Smooth muscle cell of the brain vasculature (primary cell): ENCODE data around the gene MRPL17.

ENCODE experiments used
- DNase-seq: peaks from one replicate; pipeline ENCODE4 v3.0.0-alpha.2; 2012; ENCODE audit warnings: low read depth, low spot score

MRPL17 gene

DNA sequence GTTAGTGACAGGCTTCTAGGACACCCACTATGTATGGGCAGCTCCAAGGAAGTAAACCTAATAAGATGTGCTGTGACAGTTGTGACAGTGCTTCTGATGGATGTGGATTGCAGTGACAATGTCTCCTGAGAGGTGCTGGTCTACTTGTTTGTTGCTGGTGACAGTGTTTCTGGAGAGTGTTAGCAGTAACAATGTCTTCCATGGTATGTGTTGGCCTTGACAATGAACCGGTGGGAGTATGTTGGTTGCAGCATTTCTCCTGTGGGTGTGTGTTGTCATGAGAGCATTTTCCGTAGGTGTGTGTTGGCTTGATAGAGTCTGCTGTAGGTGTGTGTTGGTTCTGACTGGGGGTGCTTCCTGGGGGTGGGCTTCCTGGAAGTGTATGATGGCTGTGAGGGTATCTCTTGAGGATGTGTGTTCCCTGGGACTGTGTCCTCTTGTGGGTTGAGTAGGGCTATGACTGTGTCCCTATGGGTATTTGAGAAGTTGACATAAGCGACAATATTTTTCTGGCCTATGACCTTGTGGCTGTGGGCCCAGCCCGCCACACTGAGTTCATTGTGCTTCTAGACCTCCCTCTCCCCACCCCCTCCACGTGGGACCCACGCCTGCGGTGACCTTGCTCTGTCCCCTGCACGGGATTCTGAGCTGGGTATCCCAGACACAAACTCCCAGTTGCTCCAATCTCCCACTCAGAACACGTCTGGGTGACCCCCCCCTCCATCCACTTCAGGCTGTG, 28.7 kb downstream of the MRPL17 start:
- no peak for DNase-seq

DNA sequence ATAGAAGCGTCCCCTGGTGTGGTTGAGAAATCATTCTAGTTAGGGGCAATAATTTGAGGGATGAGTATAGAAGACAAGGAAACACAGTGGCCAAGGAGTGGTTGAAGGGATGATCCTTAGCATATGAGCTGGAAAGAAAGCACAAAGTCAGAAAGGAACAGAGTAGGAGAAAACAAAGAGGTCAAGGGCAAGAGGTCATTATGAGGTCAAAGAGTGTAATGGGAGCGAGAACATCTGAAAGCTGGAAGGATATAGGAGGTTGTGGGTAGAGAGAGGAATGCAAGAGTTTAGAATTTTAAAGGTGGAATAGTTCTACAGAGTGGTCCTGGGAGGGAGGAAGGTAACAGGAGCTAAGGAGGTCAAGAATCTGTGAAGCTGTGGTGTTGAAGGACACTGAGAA, 29.5 kb downstream of the MRPL17 start:
- DNase-seq, result no peak

DNA sequence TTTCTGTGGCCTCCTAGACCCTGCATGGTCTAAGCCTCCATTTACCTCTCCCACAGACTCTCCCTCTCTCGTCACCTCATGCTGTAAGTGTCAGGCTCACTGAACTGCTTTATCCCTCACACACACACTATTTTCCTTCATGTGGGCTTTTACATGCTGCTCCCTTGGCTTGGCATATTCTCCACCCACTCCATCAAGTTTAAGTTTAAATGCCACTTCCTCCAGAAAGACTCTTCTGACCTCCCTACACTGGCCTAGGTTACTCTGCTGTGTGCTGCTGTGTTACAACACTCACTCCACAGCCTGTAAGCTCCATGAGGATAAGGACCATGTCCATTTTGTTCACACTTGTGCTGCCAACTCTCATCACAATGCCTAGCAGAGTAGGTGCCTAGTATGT, 30.0 kb downstream of the MRPL17 start:
- no peak for DNase-seq

DNA sequence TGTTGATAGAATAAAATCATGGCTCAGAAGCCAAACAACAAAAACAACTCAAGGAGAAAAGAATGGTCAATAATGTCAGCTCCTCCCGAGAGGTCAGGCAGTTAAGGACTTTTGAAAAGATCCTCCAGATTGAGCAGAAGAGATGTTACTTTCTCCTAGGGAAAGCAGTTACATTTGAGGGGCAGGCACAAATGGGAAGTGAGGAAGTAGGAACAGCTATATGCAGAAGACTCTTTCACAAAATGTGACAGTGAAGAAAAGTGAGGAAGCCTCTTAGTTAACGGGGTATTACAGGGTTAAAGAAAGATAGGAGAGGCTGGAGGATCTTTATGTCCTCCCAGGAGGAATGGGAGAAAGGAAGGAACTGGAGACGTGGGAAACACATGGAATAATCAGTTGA, 31.0 kb downstream of the MRPL17 start:
- DNase-seq, result no peak

DNA sequence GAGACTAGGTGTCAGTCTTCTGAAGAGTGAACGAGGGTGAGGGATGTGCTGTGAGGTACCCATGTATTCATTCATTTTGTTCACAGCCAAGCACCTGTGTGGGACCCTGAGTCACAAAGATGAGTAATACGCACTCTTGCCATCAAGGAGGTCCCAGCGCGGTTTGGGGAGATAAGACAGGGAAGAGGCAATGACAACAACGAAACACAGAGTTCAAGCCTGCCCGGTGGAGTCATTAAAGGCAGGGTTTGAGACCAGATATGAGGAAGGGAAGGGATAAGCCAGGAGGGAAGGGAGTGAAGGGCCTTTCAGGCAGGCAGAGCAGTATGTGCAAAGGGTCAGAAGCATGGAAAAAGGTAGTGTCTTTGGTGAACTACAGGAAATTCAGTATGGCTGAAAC, 32.2 kb downstream of the MRPL17 start:
- no peak for DNase-seq

DNA sequence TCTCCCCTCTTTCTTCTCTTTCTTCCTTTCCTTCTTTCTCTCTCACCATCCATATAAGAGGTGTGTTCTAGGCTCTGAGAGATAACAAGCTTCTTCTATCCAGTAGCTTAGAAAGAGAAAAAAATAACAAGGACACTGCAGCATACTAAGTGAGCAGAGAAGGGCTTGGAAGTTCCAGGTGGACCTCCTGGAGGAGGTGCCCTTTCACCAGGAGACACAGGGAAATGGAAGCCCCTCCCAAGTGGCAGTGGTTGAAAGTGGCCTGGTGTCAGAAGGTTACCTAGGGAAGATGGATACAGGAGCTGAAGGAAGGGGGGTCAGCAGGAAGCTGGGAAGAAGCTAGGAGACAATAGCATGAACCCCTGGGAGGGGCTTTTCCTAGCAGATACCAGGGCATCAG, 33.0 kb downstream of the MRPL17 start:
- no peak for DNase-seq

DNA sequence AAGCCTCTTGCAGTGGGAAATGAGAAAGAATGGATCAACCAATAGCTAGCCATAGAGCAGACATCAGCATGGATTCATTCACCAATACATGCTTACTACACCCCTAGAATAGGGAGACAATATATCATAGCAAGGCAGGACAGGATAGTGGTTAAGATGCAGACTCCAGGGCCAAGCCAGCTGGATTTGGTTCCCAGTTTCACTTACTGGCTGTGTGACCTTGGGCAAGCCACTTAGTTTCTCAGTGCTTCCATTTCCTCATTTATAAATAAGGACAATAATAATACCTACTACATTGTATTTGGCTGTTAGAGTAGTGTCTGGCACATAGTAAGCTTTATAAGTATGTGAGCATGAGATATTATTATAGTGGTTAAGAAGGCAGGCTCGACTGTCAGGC, 34.6 kb downstream of the MRPL17 start:
- DNase-seq, result no peak

DNA sequence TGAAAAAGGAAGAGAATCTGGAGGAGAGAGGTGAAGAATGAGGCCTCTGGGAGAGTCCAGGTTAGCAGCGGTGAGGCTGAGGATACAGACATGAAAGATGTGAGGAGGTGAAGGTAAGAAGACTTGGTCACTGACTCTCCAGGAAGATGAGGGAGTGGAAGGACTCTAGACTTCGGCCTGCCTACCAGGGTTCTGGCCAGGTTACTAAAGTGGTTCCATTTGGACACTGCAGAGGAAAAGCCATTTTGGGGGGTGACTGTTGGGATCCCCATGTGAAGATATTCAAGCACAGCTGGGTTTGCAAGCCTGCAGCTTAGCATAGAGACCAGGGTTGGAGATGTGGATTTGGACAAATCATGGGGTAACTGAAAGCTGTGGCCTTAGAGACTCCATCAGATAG, 35.3 kb downstream of the MRPL17 start:
- DNase-seq, result no peak

DNA sequence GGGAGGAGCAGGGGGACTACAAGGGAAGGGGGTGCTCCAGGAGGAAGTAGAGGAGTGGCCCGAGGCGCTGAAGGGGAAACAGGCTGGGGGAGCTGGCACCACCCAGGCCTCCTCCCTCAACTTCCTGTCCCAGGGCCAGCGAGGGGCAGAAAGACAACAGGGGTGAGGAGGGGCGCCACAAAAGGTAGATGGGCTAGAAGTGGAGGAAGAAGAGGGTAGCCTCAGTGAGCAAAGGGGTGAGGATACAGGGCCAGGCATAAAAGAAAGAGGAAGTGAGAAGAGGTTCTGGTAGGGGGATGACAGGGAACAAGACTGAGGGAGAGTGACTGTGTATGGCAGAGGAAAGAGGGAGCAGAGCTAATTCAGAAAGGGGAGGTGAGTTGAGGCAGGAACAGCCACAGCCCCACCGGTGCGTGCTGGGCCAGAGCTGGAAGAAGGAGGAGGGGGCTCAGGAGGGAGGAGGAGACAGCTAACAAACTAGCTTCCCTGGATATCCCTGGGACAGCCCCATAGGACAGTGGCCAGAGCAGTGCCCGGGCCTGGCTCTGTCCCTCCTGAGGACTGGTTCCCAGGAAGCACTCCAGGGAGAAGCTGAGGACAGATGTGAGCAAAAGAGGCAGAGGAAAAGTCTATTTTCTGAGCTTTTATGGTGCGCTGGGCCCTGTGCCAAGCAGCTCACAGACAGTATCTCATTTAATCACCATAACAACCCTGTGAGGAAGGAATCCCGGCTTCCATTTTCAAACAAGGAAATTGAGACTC, 36.0 kb downstream of the MRPL17 start:
- no peak for DNase-seq

DNA sequence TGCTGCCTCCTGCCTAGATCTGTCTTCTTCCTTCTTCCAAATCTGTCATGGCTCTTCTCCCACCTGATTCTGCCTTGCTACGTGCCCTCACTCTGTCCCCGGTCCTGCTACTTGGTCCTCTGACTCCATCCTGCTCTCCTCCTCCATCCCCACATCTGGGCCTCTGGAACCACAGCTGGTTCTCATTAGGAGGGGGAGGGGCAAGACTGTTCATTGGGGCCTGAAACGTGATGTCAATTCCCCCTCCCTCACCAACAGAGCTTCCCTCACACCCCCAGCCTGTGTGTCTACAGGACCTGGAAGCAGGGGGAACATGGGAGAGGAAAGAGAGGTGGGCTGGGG, 36.6 kb downstream of the MRPL17 start:
- no peak for DNase-seq

DNA sequence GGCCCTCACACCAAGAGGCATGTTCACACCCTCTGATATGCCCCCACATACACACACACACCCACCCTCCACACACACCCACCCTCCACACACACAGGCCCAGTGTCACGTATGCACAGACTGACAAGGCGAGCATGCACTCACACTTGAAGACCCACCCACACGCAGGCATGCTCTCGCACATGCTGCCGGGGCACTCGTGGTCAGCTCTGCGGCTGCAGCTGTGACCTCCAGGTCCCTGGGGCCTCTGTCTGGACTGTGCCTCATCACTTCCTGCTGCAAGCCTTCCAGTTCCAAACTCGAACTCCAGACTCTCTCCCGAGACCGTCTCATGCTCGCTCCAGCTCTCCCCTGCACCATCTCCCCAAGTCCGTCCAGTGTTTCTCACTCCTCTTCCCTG, 37.1 kb downstream of the MRPL17 start:
- no peak for DNase-seq

DNA sequence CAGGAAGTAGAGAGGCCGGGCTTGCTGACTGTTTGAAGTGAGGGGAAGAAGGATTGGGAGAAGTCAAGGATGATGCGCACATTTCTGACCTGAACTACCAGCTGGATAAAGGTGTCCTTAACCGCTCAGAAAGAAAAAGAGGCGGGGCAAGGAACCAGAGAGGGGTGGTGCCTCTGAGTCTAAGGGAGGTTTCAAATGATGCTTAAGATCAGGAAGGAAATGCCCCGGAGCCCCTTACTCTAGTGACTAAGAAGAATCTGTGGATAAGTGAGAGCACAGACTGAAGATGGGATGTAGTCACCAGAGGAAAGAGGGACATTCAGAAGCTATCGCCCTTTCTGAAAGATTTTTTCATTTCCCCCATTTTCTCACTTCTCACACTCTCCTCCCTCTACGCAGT, 40.2 kb downstream of the MRPL17 start:
- no peak for DNase-seq

DNA sequence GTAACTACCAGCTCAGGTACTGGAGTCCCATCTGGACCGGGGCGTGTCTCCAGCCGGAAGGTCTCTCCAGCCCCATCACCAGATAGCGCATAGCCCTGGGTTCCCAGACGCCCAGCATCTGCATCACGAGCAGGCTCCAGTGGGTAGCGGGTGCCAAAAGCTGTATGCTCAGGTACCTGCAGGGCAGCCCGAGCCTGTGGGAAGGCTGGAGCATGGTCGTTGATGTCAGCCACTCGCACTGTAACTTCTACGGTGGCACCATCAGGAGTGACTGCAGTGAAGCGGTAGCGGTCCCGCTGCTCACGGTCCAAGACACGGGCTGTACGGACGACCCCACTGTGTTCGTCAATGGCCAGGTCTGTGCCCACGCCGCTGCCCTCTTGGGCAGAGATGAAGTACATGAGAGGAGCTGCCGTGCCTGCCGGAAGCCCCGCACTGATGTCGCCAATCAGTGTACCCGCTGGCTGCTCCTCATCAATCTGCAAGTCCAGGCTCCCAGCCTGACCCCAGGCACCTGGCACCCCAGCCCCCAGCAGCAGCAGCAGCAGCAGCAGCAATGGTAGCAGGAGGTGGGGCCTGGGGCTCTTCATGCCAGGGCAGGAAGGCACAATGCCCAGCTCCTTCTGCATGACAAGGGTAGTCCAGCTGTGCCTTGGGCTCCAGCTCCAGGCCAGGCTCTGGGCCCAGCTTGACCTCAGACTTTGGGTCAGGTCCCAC, 42.0 kb downstream of the MRPL17 start:
- DNase-seq, result no peak

DNA sequence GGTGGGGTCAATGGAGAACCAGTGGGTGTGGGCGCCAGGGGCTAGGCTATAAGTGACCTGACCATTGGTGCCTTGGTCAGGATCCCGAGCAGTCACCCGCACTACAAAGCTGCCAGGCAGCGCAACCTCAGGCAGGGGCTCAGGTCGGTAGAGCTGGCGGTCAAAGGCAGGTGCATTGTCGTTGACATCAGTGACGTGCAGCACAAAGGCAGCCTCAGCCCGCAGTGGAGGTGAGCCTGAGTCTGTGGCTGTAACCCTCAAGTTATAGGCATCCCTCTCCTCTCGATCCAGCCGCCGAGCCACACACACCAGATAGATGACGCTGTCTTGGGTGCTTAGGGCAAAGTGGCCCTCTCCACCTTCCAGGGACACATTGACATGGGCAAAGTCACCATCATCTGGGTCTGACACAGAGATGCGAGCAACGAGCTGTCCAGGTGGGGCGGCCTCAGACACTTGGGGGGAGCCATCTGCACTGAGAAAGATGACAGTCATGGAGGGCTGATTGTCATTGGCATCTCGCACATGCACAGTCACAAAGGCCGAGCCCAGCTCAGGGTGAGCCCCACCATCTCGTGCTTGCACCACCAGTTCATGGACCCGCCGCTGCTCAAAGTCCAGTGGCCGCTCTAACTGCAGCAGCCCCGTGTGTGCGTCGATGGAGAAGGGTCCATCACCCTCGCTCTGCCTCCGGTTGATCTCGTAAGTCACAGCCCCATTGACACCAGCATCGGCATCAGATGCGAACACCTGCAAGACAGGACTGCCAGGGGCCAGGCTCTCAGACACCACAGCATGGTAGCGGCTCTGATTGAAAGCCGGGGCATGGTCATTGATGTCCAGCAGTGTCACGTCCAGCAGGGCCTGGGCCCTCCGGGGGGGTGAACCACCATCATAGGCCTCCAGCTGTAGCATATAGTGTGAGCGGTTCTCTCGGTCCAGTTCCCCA, 42.8 kb downstream of the MRPL17 start:
- no peak for DNase-seq

DNA sequence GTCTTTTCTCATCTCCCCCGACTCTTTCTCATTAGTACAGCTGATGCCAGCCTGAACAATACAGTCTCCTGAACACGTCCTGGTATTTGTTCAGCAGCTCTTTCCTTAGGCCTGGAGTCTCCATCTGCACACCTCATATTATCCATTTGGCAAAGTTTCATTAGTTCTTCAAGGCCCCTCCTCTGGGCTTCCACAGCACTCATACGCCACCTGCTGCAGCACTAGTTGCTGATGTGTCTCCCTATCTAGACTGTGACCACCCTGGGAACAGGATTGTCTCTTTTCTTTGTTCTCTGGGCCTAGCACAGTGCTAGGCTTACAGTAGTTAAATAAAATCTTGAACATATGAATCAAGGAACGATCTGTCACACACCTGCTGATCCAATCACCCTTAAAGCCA, 44.7 kb downstream of the MRPL17 start:
- DNase-seq, result no peak

DNA sequence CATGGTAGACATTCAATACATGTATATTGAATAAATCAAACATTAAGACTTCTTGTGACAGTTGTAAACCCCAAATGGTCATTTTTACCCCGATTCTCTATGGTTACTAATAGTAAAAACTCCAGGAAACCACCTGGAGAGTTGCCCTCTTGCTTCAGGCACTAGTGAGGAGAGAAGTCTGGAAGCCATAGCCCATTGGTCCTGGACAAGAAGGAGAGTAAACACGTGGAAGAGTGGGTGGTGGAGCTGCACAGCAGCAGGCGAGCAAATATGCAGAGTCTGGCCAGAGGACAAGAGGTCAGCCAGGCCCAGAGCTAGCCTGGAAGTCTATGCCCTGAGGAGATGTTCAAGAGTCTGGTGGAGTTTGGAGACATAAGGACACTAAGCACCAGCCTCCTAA, 45.3 kb downstream of the MRPL17 start:
- DNase-seq, result no peak

DNA sequence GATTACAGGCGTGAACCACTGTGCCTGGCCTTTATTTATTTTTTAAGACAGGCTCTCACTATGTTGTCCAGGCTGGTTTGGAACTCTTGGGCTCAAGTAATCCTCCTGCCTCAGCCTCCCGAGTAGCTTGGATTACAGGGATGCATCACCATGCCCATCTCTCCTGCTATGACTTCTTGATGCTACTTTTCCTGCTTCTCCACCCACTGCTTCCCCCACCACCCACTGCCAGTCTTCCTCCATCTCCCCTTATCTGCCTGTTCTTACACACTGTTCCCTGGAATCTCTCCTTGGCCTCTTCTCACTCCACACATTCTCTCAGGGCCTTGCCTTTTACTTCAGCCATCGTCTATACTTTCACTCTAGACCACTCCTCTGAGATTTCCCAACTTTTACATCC, 46.7 kb downstream of the MRPL17 start:
- DNase-seq, result no peak

DNA sequence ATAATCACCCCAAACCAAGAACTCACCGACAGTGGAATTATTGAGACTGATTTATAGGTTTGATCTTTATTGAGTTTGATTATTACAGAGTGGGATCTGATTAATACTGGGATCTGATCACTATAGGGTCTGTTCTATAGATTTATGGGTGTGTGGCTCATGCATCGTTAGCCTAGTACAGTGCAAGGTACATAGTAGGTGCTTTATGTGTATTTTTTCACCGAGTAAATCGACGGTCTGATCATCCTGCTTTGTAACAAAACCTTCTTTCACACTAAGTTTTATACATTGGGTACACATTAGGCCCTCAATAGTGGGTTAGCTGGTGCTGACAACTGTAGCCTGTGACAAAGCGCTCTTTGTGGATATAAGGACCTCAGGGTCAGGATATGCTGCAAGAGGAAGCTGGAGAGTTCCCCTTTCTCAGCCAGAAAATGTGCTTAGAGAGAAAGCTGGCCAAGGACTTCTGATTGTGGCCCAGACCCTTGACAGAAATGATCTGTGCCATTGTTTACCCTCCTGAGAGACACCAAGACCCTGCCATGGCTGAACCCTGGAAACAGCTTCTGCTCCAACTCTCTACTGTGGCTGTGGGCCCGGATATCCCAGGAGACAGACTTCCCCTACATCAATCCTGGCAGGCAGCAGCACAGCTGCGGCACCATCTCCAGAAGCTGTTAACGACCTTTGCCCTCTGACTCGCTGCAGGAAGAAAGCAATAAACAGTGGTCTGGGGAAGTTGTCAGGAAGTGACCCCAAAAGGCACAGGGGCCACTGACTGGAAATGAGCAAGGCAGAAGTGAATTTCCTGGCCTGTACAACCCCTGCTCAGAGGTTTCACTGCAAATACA, 47.8 kb downstream of the MRPL17 start:
- DNase-seq, result no peak

DNA sequence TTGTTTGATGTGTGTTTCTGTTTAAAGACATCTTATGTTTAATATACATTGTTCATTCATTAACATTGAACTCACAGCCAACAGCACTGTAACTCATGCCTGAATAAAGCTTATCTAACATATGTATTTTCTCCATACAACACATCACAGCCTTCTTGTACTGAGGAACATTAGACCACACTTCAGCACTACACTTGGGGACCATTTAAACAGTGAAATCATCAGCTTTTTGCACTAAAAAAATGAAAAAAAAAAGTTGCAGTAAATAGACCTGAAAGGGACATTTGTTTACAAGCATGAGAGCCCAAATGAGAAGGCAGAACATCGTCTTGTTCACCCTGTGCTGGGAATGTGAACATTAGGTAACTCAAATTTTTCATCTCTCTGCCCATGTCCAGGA, 48.6 kb downstream of the MRPL17 start:
- no peak for DNase-seq

DNA sequence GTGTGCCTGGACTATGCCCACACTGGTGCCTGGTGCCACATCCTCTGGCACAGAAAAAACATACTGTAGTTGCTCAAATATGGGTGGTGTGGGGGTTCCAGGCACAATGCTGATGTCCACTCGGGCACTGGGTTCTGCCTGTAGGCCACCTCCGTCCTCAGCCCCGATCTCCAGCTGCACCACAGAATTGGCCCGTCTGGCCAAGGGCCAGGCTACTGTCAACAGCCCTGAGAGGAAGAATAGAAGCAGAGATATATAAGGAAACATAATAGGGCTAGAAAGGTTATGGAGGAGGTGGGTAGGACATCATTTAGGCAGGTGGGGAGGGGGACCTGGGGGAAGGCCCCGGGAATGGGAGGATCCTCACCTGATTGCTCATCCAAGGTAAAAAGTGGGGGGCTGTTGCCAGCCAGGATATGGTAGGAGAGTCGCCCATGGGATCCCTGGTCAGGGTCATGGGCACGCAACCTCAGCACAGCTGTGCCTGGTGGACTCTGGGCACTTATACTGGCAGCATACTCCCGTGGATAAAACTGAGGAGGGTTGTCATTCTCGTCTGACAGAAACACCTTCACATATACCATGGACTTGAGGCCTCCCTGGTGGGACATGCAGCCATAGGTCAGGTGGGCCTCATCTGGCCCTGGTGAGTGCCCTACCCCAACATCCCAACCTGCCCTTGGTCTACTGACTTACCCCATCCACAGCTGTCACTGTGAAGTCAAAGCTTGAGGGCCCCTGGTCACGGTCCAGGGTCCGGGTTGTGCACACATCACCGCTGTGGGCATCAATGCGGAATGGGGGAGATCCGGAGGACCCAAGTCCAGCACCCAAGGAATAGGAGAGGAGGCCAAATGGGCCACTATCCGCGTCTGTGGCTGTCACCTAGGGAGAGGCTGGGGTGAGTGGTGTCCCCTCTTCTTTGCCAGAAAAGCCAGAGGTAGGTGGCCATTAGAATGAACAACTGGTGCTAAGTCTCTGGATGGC, 49.4 kb downstream of the MRPL17 start:
- DNase-seq, result no peak
